Pancreas (tissue), 10 donors: ENCODE data around the gene PEX13. TPM values are rescaled to one million over a fixed set of nuclear protein-coding genes. Genes with fewer than 3 reads are reported as not detected.
"Not testable (repeated sequence)": the region's sequence is repeated elsewhere in the genome, so short reads cannot be mapped to it uniquely, and the experiment has no call there.

Experiments used
- ATAC-seq, 4 donors: fragments of 200-7000 bp; cut with Tn5 transposase; one replicate each; pipeline versions ENCODE4 v1.8.0 to v1.9.1; 2020; ENCODE audit warnings: mild to moderate bottlenecking in 4 of 4, moderate library complexity in 4 of 4
- DNase-seq, 6 donors: peaks; one replicate each; pipeline ENCODE4 v3.0.0-alpha.2; 2020
- FAIRE-seq: peaks from 2 replicates; lab custom pipeline; 2012; peaks lifted over from hg19 to GRCh38; lab: Jason Lieb, UNC
- H3K27ac ChIP-seq, 4 donors: fragments of 200-600 bp; sonication (generic); 1 replicate in 3 of 4; 2 replicates in 1 of 4; pipeline versions ENCODE4 v1.5.0 to v1.8.0; 2020
- H3K27me3 ChIP-seq, 4 donors: fragments of 200-600 bp; one replicate each; pipeline ENCODE4 v1.8.0; 2021
- H3K36me3 ChIP-seq, 3 donors: fragments of 200-600 bp; sonication (generic) in 1 of 3; one replicate each; pipeline versions ENCODE4 v1.5.0 to v1.8.0; 2020 to 2021
- H3K4me1 ChIP-seq, 3 donors: fragments of 200-600 bp; one replicate each; pipeline ENCODE4 v1.8.0; 2021
- H3K4me3 ChIP-seq, 4 donors: fragments of 200-600 bp; sonication (generic) in 2 of 4; one replicate each; pipeline versions ENCODE4 v1.5.0 to v1.8.0; 2020 to 2021
- H3K9me3 ChIP-seq, 4 donors: fragments of 200-600 bp; one replicate each; pipeline ENCODE4 v1.8.0; 2021
- CTCF ChIP-seq, 4 donors: fragments of 200-600 bp; sonication (generic) in 3 of 4; IDR thresholded peaks; one replicate each; pipeline versions ENCODE4 v1.5.0 to v1.8.0; 2021; ENCODE audit warnings: antibody characterized with exemption in 4 of 4
- WGBS, 2 donors: extraction: QIAGEN DNeasy Blood & Tissue Kit; methylation state at CpG; one replicate each; pipeline ENCODE4 v1.1.7; 2013; 5-methylcytosine and 5-hydroxymethylcytosine counted together
- intact Hi-C, 3 donors: fragments of 100-400 bp; cut with DNase I; formaldehyde crosslinking; loops; one replicate each; pipeline versions ENCODE4 v1.11.1 to v1.14.2; 2022
- polyA plus RNA-seq, 2 donors: library from polyadenylated mRNA; stranded (reverse); fragments of 200-250 nt; gene quantifications; one replicate each; pipeline ENCODE4 v1.2.3, GENCODE V29; 2013
- total RNA-seq, 6 donors: library from RNA; stranded (reverse); fragmentation: NEBNext Ultra II Directional in 4 of 6; extraction: Animal tissue kit (Norgen Biotek cat#: 25700) in 4 of 6; gene quantifications; one replicate each; pipeline versions ENCODE4 v1.2.1 to v1.2.4, GENCODE V29; 2021 to 2023
- donor health status: healthy with polysubstance abuse.
- donor health status: DM: no; HTN: no; CAD: no; lungs with moderate emphysema.
- donor health status: DM: no; HTN: no; CAD: no.
- donor health status: control.
- donor health status: control.
- donor health status: Bipolar disorder and iron deficiency.
- donor health status: DM: yes; HTN: yes; CAD: no.
- donor health status: DM: no; HTN: no; CAD: no.
- donor health status: DM: no; HTN: no; CAD: no.
- donor health status: DM: yes; HTN: yes; CAD: no.

The PEX13 gene
- total and polyA plus RNA-seq, 8 donors = 4.3 to 16.8 (median 8.9) TPM

- ATAC-seq (no peak), FAIRE-seq (no peak), DNase-seq (no peak)
- Histone ChIP-seq H3K27me3 (no peaks in the 10 kb centered on the region), H3K36me3 (no peaks in the 10 kb centered on the region), H3K4me3 (no peak overlapping the region), H3K27ac (no peak overlapping the region), H3K4me1 (no peaks in the 10 kb centered on the region), H3K9me3 (no peaks in the 10 kb centered on the region)
- TF ChIP-seq CTCF (IDR thresholded peaks at IDR 0.05) = no peak
- intact Hi-C loops = no loop called here
- 81 to 84% methylated on average over 3 of the region's 3 CpGs for WGBS, 2 donors
These were observed 37.3 kb upstream of the PEX13 start for GRCh38 chr2:60980071-60980815.

- H3K4me3 ChIP-seq, ATAC-seq, DNase-seq, H3K9me3 ChIP-seq, FAIRE-seq, H3K27me3 ChIP-seq, H3K4me1 ChIP-seq, H3K27ac ChIP-seq, intact Hi-C loops, H3K36me3 ChIP-seq: not testable (repeated sequence)
- 98 to 99% methylated on average over 3 of the region's 3 CpGs for WGBS, 2 donors
These were observed 35.5 kb upstream of the PEX13 start for GRCh38 chr2:60982066-60982465.

GRCh38 chr2:60984720-60985119, 32.8 kb upstream of the PEX13 start:
- no peak for TF ChIP-seq CTCF (IDR thresholded peaks at IDR 0.05)

GRCh38 chr2:60987041-60987440, 30.5 kb upstream of the PEX13 start:
- Histone ChIP-seq H3K36me3 (no peaks in the 10 kb centered on the region), H3K4me1 (no peaks in the 10 kb centered on the region), H3K27me3 (no peaks in the 10 kb centered on the region), H3K4me3 (no peak overlapping the region), H3K9me3 (no peaks in the 10 kb centered on the region), H3K27ac (no peak overlapping the region)
- no peak for DNase-seq
- intact Hi-C loops = no loop called here
- WGBS, 2 donors = 84 to 94% methylated on average over 2 of the region's 2 CpGs
- no peak for ATAC-seq
- TF ChIP-seq CTCF (IDR thresholded peaks at IDR 0.05) = no peak
- FAIRE-seq = no peak

More at GRCh38 chr2:60984720-60985119, 32.8 kb upstream of the PEX13 start:
- Histone ChIP-seq H3K4me1 (no peaks in the 10 kb centered on the region), H3K27me3 (no peaks in the 10 kb centered on the region), H3K4me3 (no peak overlapping the region), H3K36me3 (no peaks in the 10 kb centered on the region), H3K27ac (no peak overlapping the region), H3K9me3 (no peaks in the 10 kb centered on the region)
- WGBS, 2 donors = 77 to 91% methylated on average over 1 of the region's 1 CpG
- no peak for FAIRE-seq
- no peak for DNase-seq
- no peak for ATAC-seq
- intact Hi-C loops = no loop called here

- H3K27ac ChIP-seq, FAIRE-seq, H3K27me3 ChIP-seq, H3K4me1 ChIP-seq, DNase-seq, H3K9me3 ChIP-seq, H3K36me3 ChIP-seq, intact Hi-C loops, H3K4me3 ChIP-seq, ATAC-seq: not testable (repeated sequence)
- 95 to 97% methylated on average over 8 of the region's 8 CpGs for WGBS, 2 donors
These were observed 29.9 kb upstream of the PEX13 start for GRCh38 chr2:60987656-60988055.

- Histone ChIP-seq H3K4me1 (no peaks in the 10 kb centered on the region), H3K27ac (no peak overlapping the region), H3K4me3 (no peak overlapping the region), H3K36me3 (no peaks in the 10 kb centered on the region), H3K9me3 (no peaks in the 10 kb centered on the region), H3K27me3 (no peaks in the 10 kb centered on the region)
- intact Hi-C loops = no loop called here
- no peak for FAIRE-seq
- TF ChIP-seq CTCF (IDR thresholded peaks at IDR 0.05) = no peak
- DNase-seq = no peak
- ATAC-seq = no peak
- 62 to 73% methylated on average over 2 of the region's 2 CpGs for WGBS, 2 donors
These were observed 28.3 kb upstream of the PEX13 start for GRCh38 chr2:60989259-60989658.
